Upper lobe of right lung (tissue), 1 donor: ENCODE results near the gene MORN5. TPM values are rescaled to one million over a fixed set of nuclear protein-coding genes. Genes with fewer than 3 reads are reported as not detected.
A peak's percentile ranks its signal among the peaks of the same experiment; 100 is the strongest.

Source experiments
- ATAC-seq: fragments of 200-7000 bp; cut with Tn5 transposase; one replicate; pipeline ENCODE4 v1.9.1; 2020; ENCODE audit warnings: mild to moderate bottlenecking, moderate library complexity
- DNase-seq: peaks from one replicate; pipeline ENCODE4 v3.0.0-alpha.2; 2020
- H3K27ac ChIP-seq: fragments of 200-600 bp; one replicate; pipeline ENCODE4 v1.8.0; 2022
- H3K27me3 ChIP-seq: fragments of 200-600 bp; one replicate; pipeline ENCODE4 v1.8.0; 2022; ENCODE audit warnings: mild to moderate bottlenecking
- H3K36me3 ChIP-seq: fragments of 200-600 bp; one replicate; pipeline ENCODE4 v1.8.0; 2022
- H3K4me1 ChIP-seq: fragments of 200-600 bp; one replicate; pipeline ENCODE4 v1.8.0; 2022
- H3K4me3 ChIP-seq: fragments of 200-600 bp; one replicate; pipeline ENCODE4 v1.8.0; 2022; ENCODE audit warnings: mild to moderate bottlenecking
- H3K9me3 ChIP-seq: fragments of 200-600 bp; one replicate; pipeline ENCODE4 v1.8.0; 2022
- CTCF ChIP-seq: fragments of 200-600 bp; IDR thresholded peaks from one replicate; pipeline ENCODE4 v1.8.0; 2022; ENCODE audit warnings: antibody characterized with exemption
- intact Hi-C: fragments of 100-400 bp; cut with DNase I; formaldehyde crosslinking; loops from one replicate; pipeline ENCODE4 v1.11.0; 2022
- total RNA-seq: library from RNA; stranded (reverse); fragmentation: NEBNext Ultra II Directional; extraction: Animal tissue kit (Norgen Biotek cat#: 25700); gene quantifications from one replicate; pipeline ENCODE4 v1.2.1, GENCODE V29; 2021
- donor health status: DM: no; HTN: yes; CAD: no; lungs with severe emphysema.

Gene MORN5
- total RNA-seq, 1 donor from 2014 or later = not detected

GRCh38 chr9:122190597-122191381, 31.1 kb downstream of the MORN5 start:
- no peaks in the 10 kb centered on the region for H3K9me3 ChIP-seq
- no peaks in the 10 kb centered on the region for H3K27me3 ChIP-seq
- no peaks in the 10 kb centered on the region for H3K36me3 ChIP-seq
- ATAC-seq = no peak
- no peak for DNase-seq
- H3K4me3 ChIP-seq = no peak overlapping the region
- intact Hi-C loops = no loop called here
- H3K27ac ChIP-seq = no peak overlapping the region
- H3K4me1 ChIP-seq = no peaks in the 10 kb centered on the region
- TF ChIP-seq CTCF = no peak

- no peak for DNase-seq
- Histone ChIP-seq H3K36me3 (no peaks in the 10 kb centered on the region), H3K4me1 (no peaks in the 10 kb centered on the region), H3K9me3 (no peaks in the 10 kb centered on the region), H3K27me3 (no peaks in the 10 kb centered on the region), H3K27ac (no peak overlapping the region), H3K4me3 (no peak overlapping the region)
- no peak for ATAC-seq
- intact Hi-C loops = no loop called here
- TF ChIP-seq CTCF = no peak
These were observed 31.9 kb downstream of the MORN5 start for GRCh38 chr9:122191584-122191983.

GRCh38 chr9:122192261-122192875, 32.7 kb downstream of the MORN5 start:
- intact Hi-C loops = no loop called here
- Histone ChIP-seq H3K9me3 (no peaks in the 10 kb centered on the region), H3K36me3 (no peaks in the 10 kb centered on the region), H3K27ac (no peak overlapping the region), H3K27me3 (peaks cover 2% of the 10 kb centered on the region), H3K4me3 (no peak overlapping the region), H3K4me1 (no peaks in the 10 kb centered on the region)
- TF ChIP-seq CTCF = no peak
- ATAC-seq (peak; percentile 23), DNase-seq (no peak)

- peak; percentile 6 for ATAC-seq
- intact Hi-C loops = no loop called here
- Histone ChIP-seq H3K4me1 (no peaks in the 10 kb centered on the region), H3K27me3 (peaks cover 9% of the 10 kb centered on the region), H3K9me3 (no peaks in the 10 kb centered on the region), H3K27ac (no peak overlapping the region), H3K36me3 (no peaks in the 10 kb centered on the region), H3K4me3 (no peak overlapping the region)
- DNase-seq = no peak
- TF ChIP-seq CTCF = no peak
These were observed 33.3 kb downstream of the MORN5 start for GRCh38 chr9:122192914-122193525.

- no peaks in the 10 kb centered on the region for H3K36me3 ChIP-seq
These were observed 33.9 kb downstream of the MORN5 start for GRCh38 chr9:122193651-122194050.

More at GRCh38 chr9:122193651-122194050, 33.9 kb downstream of the MORN5 start:
- DNase-seq (no peak), ATAC-seq (no peak)
- Histone ChIP-seq H3K27ac (no peak overlapping the region), H3K27me3 (peaks cover 10% of the 10 kb centered on the region), H3K9me3 (no peaks in the 10 kb centered on the region), H3K4me1 (no peaks in the 10 kb centered on the region), H3K4me3 (no peak overlapping the region)
- no peak for TF ChIP-seq CTCF
- intact Hi-C loops = no loop called here
